ENCODE results near the gene AWAT2. TPM values are rescaled to one million over a fixed set of nuclear protein-coding genes. Genes with fewer than 3 reads are reported as not detected.

AWAT2 gene
- total RNA-seq, 1 experiment from 2014 or later: not detected

- no peak for TF ChIP-seq FOXP4 (CRISPR knock-in tag; IDR thresholded peaks at IDR 0.05)
These were observed 54.2 kb downstream of the AWAT2 start (continued) for GRCh38 chrX:69995362-69996112.

DNA sequence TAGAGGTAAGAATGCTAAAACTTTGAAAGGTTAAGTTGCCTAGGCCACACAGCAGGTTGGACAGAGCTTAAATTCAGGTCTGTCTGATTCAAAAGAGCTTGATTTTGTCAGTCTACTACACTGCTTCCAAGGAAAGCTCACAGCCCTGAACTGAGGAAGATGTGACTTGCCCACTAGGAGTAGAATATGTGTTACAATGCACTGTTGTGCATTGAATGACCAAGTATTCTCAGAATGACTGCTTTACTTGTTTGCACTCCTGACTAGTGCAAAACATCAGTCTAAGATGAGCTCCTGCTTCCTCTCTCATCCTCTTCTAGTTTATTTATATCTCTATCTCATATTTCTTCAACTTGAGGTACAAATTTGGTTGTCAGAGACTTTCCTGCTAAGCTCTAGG, 56.2 kb downstream of the AWAT2 start:
- POLR2A ChIA-PET: no interaction called here
- ATAC-seq: no peak
- Mint-ChIP-seq H3K36me3 (peaks cover 21% of the 10 kb centered on the region), H3K27ac (no peak overlapping the region), H3K27me3 (ENCODE audit: low read depth) (no peaks in the 10 kb centered on the region; the same call in 1 of the 2 replicates), H3K9me3 (peaks cover 21% of the 10 kb centered on the region), H3K4me1 (no peaks in the 10 kb centered on the region; the same call in 1 of the 2 replicates), H3K4me3 (no peak overlapping the region)
- DNase-seq (ENCODE audit: low spot score): no peak
- CTCF ChIA-PET: interaction anchor here (0.6 to 2.1 kb wide), 3 partner anchors 37 to 1015 kb away, joined by 3 to 6 read pairs (median 4); no protein-coding TSS in a partner anchor
- no peak for TF ChIP-seq MXD4 (CRISPR knock-in tag; IDR thresholded peaks at IDR 0.05; ENCODE audit: borderline replicate concordance)
- no peak for TF ChIP-seq NFYB (CRISPR knock-in tag; conservative IDR thresholded peaks at IDR 0.05; ENCODE audit: low read depth)
- TF ChIP-seq CTCF (IDR thresholded peaks at IDR 0.05): no peak
- TF ChIP-seq CBFB (CRISPR knock-in tag; IDR thresholded peaks at IDR 0.05; ENCODE audit: low read depth): no peak
- TF ChIP-seq FOXJ3 (CRISPR knock-in tag; IDR thresholded peaks at IDR 0.05; ENCODE audit: borderline replicate concordance): no peak
- no peak for TF ChIP-seq ZNF416 (CRISPR knock-in tag; IDR thresholded peaks at IDR 0.05)
- no peak for TF ChIP-seq ZNF512 (CRISPR knock-in tag; IDR thresholded peaks at IDR 0.05; ENCODE audit: borderline replicate concordance)
- TF ChIP-seq ARID4B (CRISPR knock-in tag; IDR thresholded peaks at IDR 0.05; ENCODE audit: borderline replicate concordance): no peak
- TF ChIP-seq ZNF232 (CRISPR knock-in tag; IDR thresholded peaks at IDR 0.05): no peak
- no peak for TF ChIP-seq CDX4 (CRISPR knock-in tag; IDR thresholded peaks at IDR 0.05; ENCODE audit: borderline replicate concordance)
- TF ChIP-seq, protein P1, sequence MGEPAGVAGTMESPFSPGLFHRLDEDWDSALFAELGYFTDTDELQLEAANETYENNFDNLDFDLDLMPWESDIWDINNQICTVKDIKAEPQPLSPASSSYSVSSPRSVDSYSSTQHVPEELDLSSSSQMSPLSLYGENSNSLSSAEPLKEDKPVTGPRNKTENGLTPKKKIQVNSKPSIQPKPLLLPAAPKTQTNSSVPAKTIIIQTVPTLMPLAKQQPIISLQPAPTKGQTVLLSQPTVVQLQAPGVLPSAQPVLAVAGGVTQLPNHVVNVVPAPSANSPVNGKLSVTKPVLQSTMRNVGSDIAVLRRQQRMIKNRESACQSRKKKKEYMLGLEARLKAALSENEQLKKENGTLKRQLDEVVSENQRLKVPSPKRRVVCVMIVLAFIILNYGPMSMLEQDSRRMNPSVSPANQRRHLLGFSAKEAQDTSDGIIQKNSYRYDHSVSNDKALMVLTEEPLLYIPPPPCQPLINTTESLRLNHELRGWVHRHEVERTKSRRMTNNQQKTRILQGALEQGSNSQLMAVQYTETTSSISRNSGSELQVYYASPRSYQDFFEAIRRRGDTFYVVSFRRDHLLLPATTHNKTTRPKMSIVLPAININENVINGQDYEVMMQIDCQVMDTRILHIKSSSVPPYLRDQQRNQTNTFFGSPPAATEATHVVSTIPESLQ (CRISPR knock-in tag; IDR thresholded peaks at IDR 0.05): no peak
- TF ChIP-seq SP1 (CRISPR knock-in tag; conservative IDR thresholded peaks at IDR 0.05): no peak
- no peak for TF ChIP-seq ZNF263 (CRISPR knock-in tag; IDR thresholded peaks at IDR 0.05; ENCODE audit: low read depth)
- TF ChIP-seq IRF2 (CRISPR knock-in tag; IDR thresholded peaks at IDR 0.05; ENCODE audit: borderline replicate concordance, low read depth): no peak
- TF ChIP-seq JAZF1 (CRISPR knock-in tag; IDR thresholded peaks at IDR 0.05): no peak
- no peak for TF ChIP-seq ZNF396 (CRISPR knock-in tag; IDR thresholded peaks at IDR 0.05; ENCODE audit: borderline replicate concordance)
- no peak for TF ChIP-seq E2F1 (CRISPR knock-in tag; IDR thresholded peaks at IDR 0.05)
- no peak for TF ChIP-seq TP53 (CRISPR knock-in tag; IDR thresholded peaks at IDR 0.05)
